Left ventricle myocardium inferior (tissue), 1 donor: ENCODE data around the gene CHD2. TPM values are rescaled to one million over a fixed set of nuclear protein-coding genes. Genes with fewer than 3 reads are reported as not detected.
A peak's percentile ranks its signal among the peaks of the same experiment; 100 is the strongest.
"Not testable (repeated sequence)": the region's sequence is repeated elsewhere in the genome, so short reads cannot be mapped to it uniquely, and the experiment has no call there.

Experiments
- DNase-seq: peaks from one replicate; pipeline ENCODE4 v3.0.0-alpha.2; 2020
- H3K27ac ChIP-seq: fragments of 200-600 bp; replicated peaks from 2 replicates; pipeline ENCODE4 v1.8.0; 2021
- H3K27me3 ChIP-seq: fragments of 200-600 bp; 2 replicates; pipeline ENCODE4 v1.8.0; 2021; ENCODE audit warnings: low read depth
- H3K36me3 ChIP-seq: fragments of 200-600 bp; 2 replicates; pipeline ENCODE4 v1.8.0; 2021
- H3K4me1 ChIP-seq: fragments of 200-600 bp; 2 replicates; pipeline ENCODE4 v1.8.0; 2021
- H3K4me3 ChIP-seq: fragments of 200-600 bp; 2 replicates; pipeline ENCODE4 v1.8.0; 2021; ENCODE audit warnings: mild to moderate bottlenecking, moderate library complexity
- H3K9me3 ChIP-seq: fragments of 200-600 bp; replicated peaks from 2 replicates; pipeline ENCODE4 v1.8.0; 2021
- CTCF ChIP-seq: fragments of 200-600 bp; IDR thresholded peaks from 2 replicates; pipeline ENCODE4 v1.8.0; 2021; ENCODE audit warnings: antibody characterized with exemption, mild to moderate bottlenecking, borderline replicate concordance
- intact Hi-C: fragments of 100-400 bp; cut with micrococcal nuclease; formaldehyde crosslinking; loops from one replicate; pipeline ENCODE4 v1.11.0; 2022
- total RNA-seq: library from RNA; stranded (reverse); fragmentation: NEBNext Ultra II Directional; extraction: Animal tissue kit (Norgen Biotek cat#: 25700); gene quantifications from one replicate; pipeline ENCODE4 v1.2.1, GENCODE V29; 2021
- donor health status: DM: no; HTN: yes; CAD: no; lungs with severe emphysema.

The CHD2 gene
- total RNA-seq, 1 donor from 2014 or later: 41.3 TPM

GRCh38 chr15:93035092-93035915 is 135.2 kb downstream of the CHD2 start:
- H3K27ac ChIP-seq: no peak overlapping the region
- no peaks in the 10 kb centered on the region for H3K9me3 ChIP-seq
- intact Hi-C loops: loop anchor here (10.0 kb wide), 1 partner anchor 1289 kb away; no protein-coding TSS in a partner anchor
- no peak for DNase-seq
- H3K4me3 ChIP-seq: no peak overlapping the region
- H3K36me3 ChIP-seq: no peaks in the 10 kb centered on the region
- peaks cover 8% of the 10 kb centered on the region for H3K27me3 ChIP-seq
- no peak for TF ChIP-seq CTCF
- H3K4me1 ChIP-seq: peaks cover 18% of the 10 kb centered on the region

GRCh38 chr15:93035953-93036810 is 136.1 kb downstream of the CHD2 start:
- Histone ChIP-seq H3K9me3 (no peaks in the 10 kb centered on the region), H3K27me3 (peaks cover 11% of the 10 kb centered on the region), H3K27ac (peak overlapping the region; percentile 56), H3K4me3 (no peak overlapping the region), H3K36me3 (no peaks in the 10 kb centered on the region), H3K4me1 (peaks cover 9% of the 10 kb centered on the region)
- no peak for DNase-seq
- intact Hi-C loops: loop anchor here (10.0 kb wide), 1 partner anchor 1289 kb away; no protein-coding TSS in a partner anchor
- TF ChIP-seq CTCF: peak; percentile 71

- Histone ChIP-seq H3K36me3 (no peaks in the 10 kb centered on the region), H3K4me3 (no peak overlapping the region), H3K27ac (peak overlapping the region; percentile 56), H3K4me1 (peaks cover 9% of the 10 kb centered on the region), H3K9me3 (no peaks in the 10 kb centered on the region), H3K27me3 (peaks cover 11% of the 10 kb centered on the region)
- DNase-seq: peak; percentile 69
- peak; percentile 40 for TF ChIP-seq CTCF
- intact Hi-C loops: loop anchor here (10.0 kb wide), 1 partner anchor 1288 kb away; no protein-coding TSS in a partner anchor
Measured at GRCh38 chr15:93036951-93037819, 137.1 kb downstream of the CHD2 start.

- intact Hi-C loops: loop anchor here (10.0 kb wide), 1 partner anchor 1287 kb away; no protein-coding TSS in a partner anchor
- DNase-seq: no peak
- H3K9me3 ChIP-seq: no peaks in the 10 kb centered on the region
- H3K4me3 ChIP-seq: no peak overlapping the region
- H3K27me3 ChIP-seq: peaks cover 11% of the 10 kb centered on the region
- H3K27ac ChIP-seq: peak overlapping the region; percentile 56
- TF ChIP-seq CTCF: no peak
- peaks cover 9% of the 10 kb centered on the region for H3K4me1 ChIP-seq
- no peaks in the 10 kb centered on the region for H3K36me3 ChIP-seq
Measured at GRCh38 chr15:93037820-93038705, 137.9 kb downstream of the CHD2 start.

- not testable (repeated sequence) for DNase-seq, H3K27ac ChIP-seq, H3K9me3 ChIP-seq, H3K4me3 ChIP-seq, H3K4me1 ChIP-seq
- intact Hi-C loops: loop anchor here (10.0 kb wide), 1 partner anchor 1285 kb away; no protein-coding TSS in a partner anchor
- peaks cover 11% of the 10 kb centered on the region for H3K27me3 ChIP-seq
- H3K36me3 ChIP-seq: peaks cover 12% of the 10 kb centered on the region
Measured at GRCh38 chr15:93039562-93040287, 139.6 kb downstream of the CHD2 start.
